ENCODE measurements around the gene RNU1-4.
"Not testable (repeated sequence)": the region's sequence is repeated elsewhere in the genome, so short reads cannot be mapped to it uniquely, and the experiment has no call there.

Gene RNU1-4

GRCh38 chr1:16740047-16740964 lies at the start of gene RNU1-4:
Gene RNU1-4 (plus strand): TSS chr1:16740516.
- DNase-seq (ENCODE audit: low read depth), result not testable (repeated sequence)

DNA sequence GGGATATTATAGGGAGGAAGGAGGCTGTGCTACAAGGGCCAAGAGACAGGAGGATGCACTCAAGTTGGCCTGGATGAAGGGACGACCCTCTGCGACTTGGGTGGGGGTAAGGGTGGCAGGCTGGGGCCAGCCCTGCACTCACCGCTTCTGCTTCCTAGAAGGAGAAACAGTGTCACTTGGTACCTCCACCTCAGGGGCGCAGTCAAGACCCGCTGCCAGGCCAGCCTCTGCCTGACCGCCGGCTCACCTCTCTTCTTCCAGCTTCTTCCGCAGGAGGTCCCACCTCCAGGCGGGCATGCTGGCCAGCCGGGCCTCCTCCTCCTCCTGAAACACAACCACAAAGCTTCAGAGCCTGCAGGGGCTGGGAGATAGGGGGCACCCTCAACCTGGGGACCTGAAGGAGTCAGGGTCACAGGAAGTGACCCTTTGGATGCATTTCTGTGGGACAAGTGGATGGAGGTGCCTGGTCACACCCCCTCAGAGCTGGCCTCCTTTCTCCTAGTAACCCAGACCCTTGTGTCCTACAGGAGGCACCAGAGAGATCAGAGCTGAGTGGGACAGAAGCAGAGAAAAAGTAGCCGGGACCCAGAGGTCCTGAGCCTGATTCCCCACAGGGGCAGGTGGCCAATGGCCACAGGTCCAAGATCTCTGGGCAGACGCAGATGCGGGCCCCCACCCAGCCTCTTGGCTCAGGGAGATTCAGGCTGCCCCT lies 49.2 kb upstream of the RNU1-4 start:
- DNase-seq (ENCODE audit: low read depth), result not testable (repeated sequence)

DNA sequence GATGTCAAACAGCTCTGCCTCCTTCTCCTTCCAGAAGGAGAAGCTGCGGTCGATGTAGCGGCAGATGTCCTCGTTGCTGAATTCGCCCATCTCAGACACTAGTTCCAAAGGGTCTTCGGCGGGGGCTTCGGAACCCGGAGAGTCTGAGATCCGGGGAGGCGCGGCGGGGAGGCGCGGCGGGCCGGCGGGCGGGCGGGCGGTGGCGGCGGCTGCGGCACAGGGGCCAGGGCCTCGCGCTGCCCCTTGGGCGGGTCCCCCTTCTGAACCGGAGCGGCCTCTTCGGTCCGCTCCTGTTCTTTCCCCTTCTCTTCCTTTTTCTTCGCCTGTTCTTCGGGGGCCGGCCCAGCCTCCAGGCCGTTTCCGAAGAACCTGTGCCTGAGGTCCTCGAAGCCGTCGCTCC lies 48.0 kb upstream of the RNU1-4 start:
- DNase-seq (ENCODE audit: low read depth), result not testable (repeated sequence)

DNA sequence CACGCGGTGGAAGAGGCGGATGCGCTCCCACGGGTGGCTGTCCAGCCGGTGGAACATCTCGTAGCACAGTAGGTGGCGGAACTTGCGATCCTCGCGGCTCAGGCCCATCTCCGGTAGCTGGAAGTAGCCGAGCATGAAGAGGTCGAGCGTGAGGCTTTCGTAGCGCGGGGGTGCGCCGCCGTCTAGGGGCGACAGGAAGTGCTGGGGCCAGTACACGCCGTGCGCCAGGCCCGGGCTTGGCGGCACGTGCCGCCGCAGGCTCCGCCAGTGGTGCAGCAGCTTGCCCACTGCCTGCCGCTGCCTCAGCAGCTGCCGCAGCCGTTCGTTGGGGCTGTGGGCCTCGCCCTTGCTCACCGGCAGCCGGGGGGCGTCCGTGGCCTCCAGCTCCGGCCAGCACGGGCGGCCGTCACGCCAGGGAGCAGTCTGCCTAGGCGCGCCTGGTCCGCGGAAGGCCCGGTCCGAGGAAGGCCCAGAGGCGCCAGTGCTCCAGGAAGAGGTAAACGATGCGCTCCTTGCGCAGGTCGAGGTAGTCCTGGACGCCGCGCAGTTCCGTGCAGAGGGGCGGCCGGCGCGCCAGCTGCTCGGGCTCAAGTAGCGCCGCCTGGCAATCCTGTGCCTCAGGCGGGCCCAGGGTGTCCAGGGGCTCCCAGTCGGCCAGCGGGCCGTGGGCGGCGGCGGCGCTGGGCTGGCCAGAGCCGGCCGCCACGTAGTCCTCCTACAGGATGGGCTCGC lies 47.4 kb upstream of the RNU1-4 start:
- DNase-seq (ENCODE audit: low read depth), result not testable (repeated sequence)

- DNase-seq (ENCODE audit: low read depth), result not testable (repeated sequence)
Observed at GRCh38 chr1:16693449-16694307, 46.6 kb upstream of the RNU1-4 start.

- not testable (repeated sequence) for DNase-seq (ENCODE audit: low read depth)
Observed at GRCh38 chr1:16694308-16694702, 46.0 kb upstream of the RNU1-4 start.

DNA sequence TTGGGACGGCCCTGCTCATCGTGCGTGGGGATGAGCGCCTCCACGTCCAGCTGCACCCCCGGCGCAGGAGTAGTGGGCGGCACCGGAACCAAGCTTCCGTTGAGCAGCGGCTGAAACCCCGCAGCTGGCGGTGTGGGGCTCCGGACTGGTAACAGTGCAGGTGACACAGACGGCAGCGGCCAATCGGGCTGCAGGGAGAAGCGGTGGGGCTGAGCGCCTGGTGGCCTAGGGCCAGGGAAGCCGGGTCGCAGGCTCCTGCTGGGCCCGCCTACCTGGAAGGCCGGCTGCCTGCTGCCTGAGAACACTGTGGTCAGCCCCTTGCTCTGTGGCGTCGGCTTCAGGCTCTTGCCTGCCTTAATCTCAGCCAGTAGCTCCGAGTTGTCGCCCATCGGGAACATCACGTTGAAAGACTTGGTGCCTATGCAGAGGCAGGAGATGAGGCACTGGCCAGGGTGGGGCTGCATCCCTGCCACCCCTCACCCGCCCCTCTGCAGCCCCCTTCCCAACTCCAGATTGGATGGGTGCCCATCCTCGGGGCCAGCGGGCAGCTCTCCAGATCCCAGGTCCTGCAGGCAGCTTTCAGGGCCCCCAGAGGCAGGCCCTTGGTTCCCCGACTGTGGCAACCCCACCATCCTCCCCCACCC lies 43.7 kb upstream of the RNU1-4 start:
- not testable (repeated sequence) for DNase-seq (ENCODE audit: low read depth)

GRCh38 chr1:16697152-16697551 lies 43.2 kb upstream of the RNU1-4 start:
- not testable (repeated sequence) for DNase-seq (ENCODE audit: low read depth)

DNA sequence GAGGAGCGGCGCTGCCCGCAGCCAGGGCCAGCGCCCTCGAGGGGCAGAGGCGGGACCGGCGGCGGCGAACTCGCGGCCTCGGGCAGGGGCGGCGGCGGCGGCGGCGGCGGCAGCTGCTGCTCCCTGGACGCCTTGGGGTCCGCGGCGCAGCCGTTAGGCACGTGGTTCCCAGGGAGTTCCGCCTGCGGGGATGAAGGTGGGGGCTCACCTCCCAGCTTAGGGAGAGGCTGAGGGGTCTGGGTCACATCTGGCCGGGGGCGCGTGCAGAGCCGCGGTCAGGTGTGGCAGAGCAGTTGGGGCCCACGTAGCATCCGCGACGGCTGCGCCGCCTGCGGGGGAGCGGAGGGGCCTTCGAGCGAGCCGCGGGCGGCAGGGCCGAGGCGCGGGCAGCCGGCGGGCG lies 40.9 kb upstream of the RNU1-4 start:
- DNase-seq (ENCODE audit: low read depth), result not testable (repeated sequence)

DNA sequence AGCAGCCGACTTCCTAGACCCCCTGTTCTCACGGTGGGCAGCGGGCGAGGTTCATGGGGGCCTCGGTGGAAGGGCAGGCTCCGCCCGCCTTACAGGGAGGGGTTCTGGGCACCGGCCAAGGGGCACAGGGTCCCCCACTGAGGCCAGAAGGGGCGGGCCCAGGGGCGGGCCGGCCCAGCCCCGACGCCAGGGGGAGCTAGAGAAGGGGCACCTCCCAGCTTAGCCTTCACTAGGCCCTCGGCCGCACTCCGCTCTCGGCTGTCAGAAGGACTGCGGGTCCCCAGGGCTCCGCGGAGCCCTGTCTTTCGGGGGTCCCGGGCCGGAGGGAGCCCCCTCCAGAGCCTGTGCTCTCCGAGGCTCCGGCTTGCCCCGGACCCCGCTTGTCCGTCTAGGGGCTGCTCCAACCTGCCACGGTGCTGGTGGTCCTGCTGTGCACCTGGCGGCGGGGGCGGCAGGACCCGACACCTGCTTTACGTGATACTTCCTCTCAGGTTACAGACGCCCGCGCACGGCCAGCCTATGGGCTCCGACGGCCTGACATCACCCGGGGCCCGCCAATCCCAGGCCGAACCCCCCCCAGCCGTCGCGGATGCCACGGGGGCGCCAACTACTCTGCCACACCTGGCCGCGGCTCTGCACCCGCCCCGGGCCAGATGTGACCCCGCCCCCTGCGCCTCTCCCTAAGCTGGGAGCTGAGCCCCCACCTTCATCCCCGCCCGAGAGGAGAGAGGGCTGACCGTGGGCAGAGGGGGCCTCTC lies 40.0 kb upstream of the RNU1-4 start:
- not testable (repeated sequence) for DNase-seq (ENCODE audit: low read depth)

GRCh38 chr1:16701189-16701588 lies 39.1 kb upstream of the RNU1-4 start:
- not testable (repeated sequence) for DNase-seq (ENCODE audit: low read depth)

DNA sequence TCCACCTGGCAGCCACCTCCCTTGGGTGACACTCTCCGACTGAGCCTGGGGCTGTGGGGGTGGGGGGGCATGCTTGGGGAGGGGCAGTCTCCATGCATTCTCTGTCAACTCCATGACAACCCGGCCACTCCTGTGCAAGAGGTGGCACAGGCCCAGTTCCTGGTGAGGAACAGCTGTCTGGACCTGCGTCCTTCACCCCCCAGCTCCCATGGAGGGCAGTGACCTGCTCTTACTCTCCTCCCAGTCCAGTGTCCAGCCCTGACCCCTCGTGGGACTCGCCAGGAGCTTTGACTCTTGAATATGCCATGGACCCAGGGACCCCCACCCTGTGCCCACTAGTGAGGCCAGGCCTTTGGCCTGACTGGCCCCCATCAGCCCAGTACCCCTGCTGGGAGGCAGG lies 38.0 kb upstream of the RNU1-4 start:
- DNase-seq (ENCODE audit: low read depth), result not testable (repeated sequence)

GRCh38 chr1:16703141-16703540 lies 37.2 kb upstream of the RNU1-4 start:
- not testable (repeated sequence) for DNase-seq (ENCODE audit: low read depth)

DNA sequence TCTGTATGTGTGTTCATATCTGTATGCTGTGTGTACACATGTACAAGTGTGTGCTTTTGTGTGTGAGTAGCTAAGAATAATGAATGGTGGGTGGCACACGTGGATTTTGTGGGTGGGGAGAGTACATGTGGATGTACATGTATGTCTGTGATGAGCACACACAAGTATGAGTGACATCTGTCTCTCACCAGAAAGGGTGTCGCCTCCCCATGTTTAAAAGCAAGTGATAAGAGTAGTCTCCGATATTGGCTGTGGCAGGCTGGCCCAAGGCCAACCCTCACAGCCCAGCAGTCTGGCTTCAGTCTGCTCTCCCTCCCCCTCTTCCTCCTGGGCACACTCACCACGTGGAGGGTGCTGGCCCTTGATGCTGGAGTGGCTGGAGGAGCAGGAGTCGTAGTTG lies 36.7 kb upstream of the RNU1-4 start:
- not testable (repeated sequence) for DNase-seq (ENCODE audit: low read depth)

- DNase-seq (ENCODE audit: low read depth), result not testable (repeated sequence)
Observed at GRCh38 chr1:16704076-16704475, 36.2 kb upstream of the RNU1-4 start.

DNA sequence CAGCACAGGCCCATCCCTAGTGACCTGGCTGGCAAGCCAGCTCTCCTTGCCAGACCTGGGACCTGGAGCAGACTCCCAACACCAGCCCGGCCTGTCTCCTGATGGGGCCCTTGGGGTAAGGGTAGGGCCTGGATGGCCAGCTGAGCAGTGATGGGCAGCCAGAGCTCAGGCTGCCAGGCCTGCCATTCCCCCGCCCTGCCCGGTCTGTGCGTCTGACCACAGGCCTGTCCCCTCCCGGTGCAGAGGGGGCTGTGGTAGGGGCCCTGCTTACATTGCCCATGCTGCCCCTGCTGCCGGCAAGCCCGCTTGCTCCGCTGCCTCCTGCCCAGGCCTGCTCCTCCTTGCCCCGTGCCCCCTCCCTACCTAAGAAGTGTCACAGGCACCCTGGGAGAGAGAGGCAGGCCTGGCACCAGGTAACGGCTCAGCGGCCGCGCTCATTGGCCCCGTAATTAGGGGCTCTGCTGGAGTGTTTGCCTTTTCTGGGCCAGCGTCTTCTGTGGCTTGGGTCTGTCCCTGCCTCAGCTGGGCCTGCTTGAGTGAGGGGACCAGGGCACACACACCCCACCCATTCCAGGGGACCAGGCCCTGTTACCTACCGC lies 35.7 kb upstream of the RNU1-4 start:
- not testable (repeated sequence) for DNase-seq (ENCODE audit: low read depth)

DNA sequence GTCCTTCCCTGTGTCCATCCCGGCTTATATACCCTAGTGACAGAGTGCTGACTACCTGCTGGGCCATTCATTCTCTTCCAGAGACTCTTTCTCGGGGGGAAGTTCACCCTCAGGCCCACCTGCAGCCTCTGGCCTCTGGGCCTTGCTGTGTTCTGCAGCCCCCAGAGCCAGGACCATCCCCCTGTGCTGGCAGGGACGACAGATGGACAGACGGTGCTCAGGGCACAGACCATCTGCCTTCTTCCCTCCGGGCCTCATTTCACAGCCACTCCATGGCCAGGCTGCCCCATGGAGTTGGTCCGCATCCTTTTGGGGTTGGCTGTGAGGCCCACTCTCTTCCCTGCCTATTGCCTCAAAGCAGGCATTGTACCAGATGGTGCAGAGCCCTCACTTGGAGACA lies 34.0 kb upstream of the RNU1-4 start:
- not testable (repeated sequence) for DNase-seq (ENCODE audit: low read depth)

- DNase-seq (ENCODE audit: low read depth), result not testable (repeated sequence)
Observed at GRCh38 chr1:16707130-16708093, 32.9 kb upstream of the RNU1-4 start.
